ENCODE measurements around the gene TNPO3.

The TNPO3 gene

DNA sequence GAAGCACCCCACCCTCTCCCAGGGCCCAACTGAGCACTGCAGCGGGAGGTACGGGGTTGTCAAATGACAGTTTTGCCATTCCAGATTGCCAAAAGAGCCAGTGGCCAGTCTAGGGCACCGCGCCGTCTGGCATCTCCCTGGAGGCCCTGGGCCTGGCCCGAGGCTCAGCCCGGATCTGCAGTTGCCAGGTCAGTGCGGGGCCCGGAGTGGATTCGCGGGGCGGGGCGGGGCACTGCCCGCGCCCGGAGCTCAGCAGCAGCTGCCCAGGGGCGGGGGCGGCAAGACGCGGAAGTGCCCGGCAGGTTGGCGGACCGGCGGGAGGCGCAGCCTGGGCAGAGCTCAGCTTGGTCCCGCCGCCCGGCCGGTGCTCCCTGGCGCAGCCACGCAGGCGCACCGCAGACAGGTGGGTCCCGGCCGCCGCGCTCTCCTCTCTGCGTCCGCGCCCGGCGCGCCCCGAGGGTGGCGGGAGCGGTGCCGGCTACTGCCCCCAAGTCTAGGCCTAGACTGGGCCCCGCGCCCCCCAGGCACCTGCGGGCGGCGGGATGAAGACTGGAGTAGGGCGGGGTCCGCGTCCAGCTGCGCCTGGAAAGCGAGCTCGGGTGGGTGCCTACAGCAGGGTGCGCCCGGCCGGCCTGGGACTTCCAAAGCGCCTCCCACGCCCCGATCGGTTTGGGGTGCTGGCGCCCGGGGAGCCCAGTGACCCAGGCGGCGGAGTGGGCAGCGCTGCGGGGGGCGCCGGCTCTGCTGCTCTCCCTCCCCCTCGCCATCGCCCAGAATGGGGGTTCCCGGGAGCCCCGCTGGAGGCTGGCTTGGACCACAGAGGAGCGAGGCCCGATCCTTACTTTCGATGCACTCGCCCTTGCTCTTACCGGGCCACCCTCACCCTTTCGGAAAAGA is 117.0 kb downstream of the TNPO3 start, which contains the start of gene IRF5:
TSS of gene IRF5 (plus strand) at position 281 of the 897 bp plus-strand sequence. CDS start 4,155 bp downstream, outside the sequence.
- DNase-seq, result peak; percentile 31

- DNase-seq, result no peak
Measured at GRCh38 chr7:128937271-128937646, 117.7 kb downstream of the TNPO3 start.

GRCh38 chr7:128936798-128937197 is 118.1 kb downstream of the TNPO3 start:
- no peak for DNase-seq

- no peak for DNase-seq
Measured at GRCh38 chr7:128935342-128935730, 119.6 kb downstream of the TNPO3 start.

DNA sequence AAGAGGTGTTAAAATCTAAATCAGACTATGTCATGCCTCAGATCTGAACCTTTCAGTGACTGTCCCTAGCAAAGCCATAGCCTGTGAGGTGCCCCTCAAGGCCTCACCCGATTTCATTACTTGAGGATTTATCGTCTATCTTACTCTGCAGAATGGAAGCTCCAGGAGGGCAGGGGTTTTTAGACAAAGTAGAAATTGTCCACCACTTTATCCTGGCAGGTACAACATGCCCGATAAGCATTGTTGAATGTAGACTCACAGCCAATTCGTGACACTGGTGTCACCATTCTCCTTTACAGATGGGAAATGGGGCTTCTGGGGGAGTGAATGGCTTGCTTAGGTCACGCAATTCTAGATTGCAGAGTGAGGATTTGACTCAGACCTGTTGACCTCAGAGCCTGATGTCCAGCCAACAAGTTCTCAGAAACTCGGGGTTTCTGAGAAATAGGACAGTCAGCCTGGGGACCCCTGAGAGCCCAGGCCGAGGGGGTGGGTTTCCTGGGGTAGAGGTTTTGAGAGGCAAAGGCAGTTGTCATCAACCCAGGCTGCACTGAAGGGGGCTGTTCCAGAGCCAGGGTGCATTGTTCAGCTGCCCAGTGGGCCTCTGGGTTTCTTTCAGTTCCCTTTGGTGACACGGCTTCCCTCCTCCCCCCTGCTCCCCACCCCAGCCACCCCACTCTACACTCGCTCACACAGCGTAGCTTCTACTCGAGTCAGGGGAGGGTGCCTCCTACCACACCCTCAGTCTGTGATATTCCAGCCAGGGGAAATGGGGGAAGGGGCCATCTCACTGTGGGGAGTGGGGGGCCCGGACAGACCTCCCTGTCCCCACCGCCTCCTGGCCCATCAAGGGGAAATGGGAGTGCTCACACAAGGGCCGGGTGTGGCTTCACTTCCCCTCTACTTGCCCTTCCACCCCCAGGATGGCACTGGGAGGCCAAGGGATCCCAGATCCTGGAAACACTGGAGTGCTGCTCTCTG is 120.3 kb downstream of the TNPO3 start:
- no peak for DNase-seq

- DNase-seq, result no peak
Measured at GRCh38 chr7:128933180-128933891, 121.6 kb downstream of the TNPO3 start.

DNA sequence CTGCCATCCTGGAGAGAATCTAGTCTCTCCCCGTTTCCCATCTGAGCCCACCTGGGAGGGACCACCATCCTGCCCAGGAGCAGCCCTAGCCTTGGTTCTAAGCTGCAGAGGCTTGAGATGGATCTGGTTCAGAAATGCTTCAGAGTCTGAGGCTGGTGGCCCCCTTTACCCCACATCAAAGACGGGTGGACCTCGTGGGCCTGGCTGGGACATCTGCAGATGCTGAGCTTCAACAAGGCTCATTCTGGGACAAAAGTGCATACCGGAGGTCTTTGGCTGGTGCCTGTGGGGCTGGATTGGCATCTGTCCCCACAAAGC is 122.1 kb downstream of the TNPO3 start:
- DNase-seq, result no peak

DNA sequence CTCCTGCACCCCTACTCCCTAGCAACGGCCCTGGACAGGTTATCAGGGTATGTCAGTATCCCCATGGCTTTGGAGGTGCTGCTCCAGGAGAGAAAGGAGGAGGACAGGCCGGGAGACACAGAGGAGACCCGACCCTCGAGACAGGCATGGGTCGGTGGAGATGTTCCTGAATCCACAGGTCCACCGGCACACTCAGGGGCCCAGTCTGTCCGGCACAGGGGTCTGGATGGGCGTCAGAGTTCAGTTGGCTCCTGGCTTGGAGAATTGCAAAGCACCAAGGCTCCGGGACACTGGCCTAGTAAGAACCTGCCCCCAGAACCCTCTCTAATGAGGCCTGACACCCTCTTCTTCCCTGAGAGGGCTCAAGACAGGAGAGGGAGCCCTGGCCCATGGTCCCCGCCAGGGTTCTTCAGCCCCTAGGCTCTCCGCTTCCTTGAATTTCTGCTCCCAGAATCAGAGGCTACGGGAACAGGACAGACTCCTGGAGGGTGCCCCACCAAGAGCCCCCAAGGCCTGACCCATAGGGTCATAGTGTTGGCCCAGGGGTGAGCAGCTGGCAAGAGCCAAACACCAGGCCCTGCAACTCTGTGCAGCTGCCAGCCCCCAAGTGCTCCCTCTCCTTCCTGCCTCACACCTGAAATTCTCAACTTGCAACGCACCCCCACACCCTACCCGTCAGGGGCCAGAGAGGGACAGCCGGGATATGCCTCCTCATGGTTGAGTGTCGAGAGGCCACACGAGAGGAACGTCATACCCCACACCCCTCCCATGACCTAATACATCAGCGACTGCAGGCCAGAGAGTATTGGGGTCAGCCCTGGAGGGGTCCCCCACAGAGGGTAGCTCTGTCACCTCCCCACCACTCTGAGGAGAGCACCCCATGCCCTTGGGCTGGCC is 122.7 kb downstream of the TNPO3 start:
- no peak for DNase-seq

GRCh38 chr7:128931190-128931798 is 123.6 kb downstream of the TNPO3 start:
- DNase-seq, result no peak

DNA sequence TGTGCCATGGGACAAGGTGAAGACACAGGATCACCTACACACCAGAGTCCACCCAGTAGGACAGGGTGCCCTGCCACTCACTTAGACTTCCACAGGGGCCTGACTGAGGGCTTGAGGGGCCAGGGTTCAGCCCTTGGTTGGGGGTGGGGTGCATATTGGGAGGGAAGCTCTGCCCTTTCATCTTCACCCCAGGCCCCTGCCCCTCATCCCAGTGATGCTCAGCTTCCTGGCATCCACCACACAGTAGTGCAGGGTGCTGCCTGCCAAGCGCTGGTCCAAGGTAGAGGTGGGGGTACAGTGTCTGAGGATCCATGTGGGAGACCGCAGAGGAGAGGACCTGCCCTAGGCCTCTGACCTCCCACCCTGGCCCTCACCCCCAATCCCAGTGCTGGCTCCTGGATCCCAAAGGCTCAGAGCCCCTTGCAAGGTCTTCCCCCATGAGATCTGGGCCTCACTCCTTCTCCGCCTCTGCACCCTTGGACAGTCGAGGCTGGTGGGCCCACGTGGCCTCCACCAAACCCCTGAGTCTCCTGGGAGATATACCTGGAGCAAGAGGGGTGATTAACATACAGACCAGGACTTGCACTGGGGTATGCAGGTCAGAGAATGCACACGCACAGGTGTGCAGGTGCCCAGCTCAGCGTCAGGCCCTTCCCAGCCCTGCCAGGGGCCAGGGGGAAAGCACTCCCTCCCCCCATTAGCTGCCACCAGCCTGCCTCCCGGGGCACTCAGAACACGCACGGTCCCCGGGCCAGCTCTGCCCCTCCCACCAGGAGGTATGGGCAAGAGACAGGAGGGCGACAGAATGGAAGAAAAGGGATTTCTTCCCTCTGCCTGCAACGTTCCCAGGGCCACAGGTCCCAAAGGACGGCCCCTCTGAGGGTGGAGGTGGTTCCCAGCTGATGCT is 125.8 kb downstream of the TNPO3 start:
- DNase-seq, result no peak

- no peak for DNase-seq
Measured at GRCh38 chr7:128928159-128928813, 126.6 kb downstream of the TNPO3 start.

DNA sequence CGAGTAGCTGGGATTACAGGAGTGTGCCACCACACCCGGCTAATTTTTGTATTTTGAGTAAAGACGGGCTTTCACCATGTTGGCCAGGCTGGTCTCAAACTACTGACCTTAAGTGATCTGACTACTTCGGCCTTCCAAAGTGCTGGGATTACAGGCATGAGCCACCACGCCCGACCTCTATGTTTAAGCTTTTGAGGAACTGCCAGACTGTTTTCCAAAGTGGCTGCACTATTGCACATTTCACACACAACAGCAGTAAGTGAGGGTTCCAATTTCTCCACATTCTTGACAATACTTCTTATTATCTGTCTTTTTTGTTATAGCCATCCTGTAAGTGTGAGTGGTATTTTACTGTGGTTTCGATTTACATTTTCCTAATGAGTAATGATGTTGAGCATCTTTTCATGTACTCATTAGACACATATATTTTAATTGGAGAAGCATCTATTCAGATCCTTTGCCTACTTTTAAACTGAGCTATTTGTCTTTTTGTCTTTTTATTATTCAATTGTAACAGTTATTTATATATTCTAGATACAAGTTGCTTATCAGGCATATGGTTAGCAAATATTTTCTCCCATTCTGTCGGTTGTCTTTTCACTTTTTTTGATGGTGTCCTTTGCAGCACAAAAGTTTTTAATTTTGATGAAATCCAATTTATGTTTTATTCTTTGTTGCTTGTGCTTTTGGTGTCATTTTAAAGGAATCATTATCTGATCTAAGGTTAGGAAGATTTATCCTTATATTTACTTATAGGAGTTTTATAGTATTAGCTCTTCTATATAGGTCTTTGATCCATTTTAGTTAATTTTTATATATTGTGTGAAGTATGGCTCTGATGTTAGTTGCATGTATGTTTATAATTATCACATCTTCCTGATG is 130.0 kb downstream of the TNPO3 start:
- DNase-seq, result no peak

GRCh38 chr7:128923411-128923800 is 131.5 kb downstream of the TNPO3 start:
- no peak for DNase-seq

DNA sequence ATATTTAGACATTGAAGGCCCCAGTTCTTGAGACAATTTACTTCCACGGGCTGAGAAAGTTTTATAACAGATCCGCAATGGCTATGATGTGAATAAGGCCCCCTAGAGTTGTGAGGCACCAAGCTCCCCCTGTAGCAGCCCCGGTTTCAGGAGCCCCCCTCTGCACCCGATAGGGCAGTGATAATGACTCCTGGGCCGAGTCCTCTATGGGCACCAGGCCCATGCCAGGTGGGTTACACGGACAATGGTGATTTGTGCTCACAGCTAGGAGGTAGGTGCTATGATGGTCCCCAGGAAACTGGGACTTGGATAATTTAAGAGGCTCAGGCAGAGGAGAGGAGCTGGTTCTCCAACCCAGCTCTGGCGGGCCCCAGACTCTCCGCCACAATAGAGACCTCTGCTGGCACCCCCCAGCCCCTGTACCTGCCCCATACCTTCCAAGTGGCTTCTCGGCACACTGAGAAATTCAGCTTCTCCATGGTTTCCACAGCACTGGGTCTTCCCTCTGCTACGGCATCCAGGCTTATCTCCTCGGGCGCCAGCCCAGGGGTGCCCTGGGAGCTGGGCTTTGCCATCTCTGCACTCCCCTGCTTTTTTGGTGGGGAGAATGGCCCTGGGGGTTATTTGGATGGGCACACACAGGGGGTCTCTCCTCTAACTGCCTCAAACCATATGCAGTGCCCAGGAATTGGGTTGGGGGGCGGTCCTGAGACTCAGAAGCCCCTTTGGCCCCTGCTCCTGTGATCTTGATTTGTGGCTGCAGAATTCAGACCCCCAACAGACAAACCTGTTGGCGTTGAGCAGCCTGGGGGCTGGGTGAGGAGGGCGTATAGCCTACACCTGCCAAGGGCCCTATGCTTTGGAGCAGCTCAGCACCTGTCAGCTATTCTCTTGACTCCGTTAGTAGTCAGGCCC is 132.2 kb downstream of the TNPO3 start:
- DNase-seq, result no peak

- no peak for DNase-seq
Measured at GRCh38 chr7:128921866-128922440, 133.0 kb downstream of the TNPO3 start.

DNA sequence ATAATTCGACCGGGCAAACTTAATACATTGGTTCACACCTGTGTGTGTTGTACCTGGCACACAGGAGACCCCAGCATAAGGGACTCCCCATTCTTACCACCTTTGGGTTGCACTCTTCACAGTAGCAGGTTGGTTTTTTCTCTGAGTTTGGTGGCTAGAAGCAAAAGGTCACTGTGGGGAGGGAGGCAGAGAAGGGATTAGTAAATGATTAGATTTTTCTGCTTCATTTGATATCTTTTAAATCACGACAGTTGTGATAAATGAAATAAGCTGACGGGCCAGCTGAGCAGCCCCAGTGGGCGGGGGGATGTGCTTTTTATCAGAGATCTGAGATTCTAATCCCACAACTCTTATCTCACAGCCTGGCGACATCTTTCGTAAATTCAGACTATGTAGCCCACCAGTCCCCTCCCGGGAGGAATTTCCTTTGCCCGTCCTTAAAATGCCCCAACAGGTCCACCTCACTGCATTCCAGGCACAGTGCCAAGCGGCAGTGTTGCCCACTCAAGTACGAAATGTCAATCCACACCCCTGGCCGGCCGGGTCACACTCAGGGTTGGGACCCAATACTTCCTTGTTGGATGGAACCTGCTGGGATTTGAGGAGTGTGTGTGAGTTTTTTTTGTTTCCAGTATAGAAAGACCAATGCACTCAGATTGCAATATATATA is 133.9 kb downstream of the TNPO3 start:
- DNase-seq, result no peak
